GM12873 (cell line): ENCODE results near the gene DECR2.

Experiments
- CTCF ChIP-seq: IDR thresholded peaks from 2 replicates; pipeline ENCODE4 v1.5.1; 2012; ENCODE audit warnings: low read depth, mild to moderate bottlenecking, moderate library complexity, low read length, control low read depth; ENCODE audit not compliant: insufficient read depth; ENCODE audit errors: missing control alignments

The DECR2 gene

GRCh38 chr16:401468-402348 lies at the start of gene DECR2:
TSS of gene DECR2 (plus strand) at chr16:401885. CDS start at chr16:401964, 79 bp downstream.
- peak; percentile 57 for TF ChIP-seq CTCF

- TF ChIP-seq CTCF, result peak; percentile 54
Measured at GRCh38 chr16:352547-353403, 48.9 kb upstream of the DECR2 start, which contains the start of gene AXIN1. TSS of gene AXIN1 (minus strand) at chr16:352723. CDS start at chr16:347025, 5,698 bp downstream.

- no peak for TF ChIP-seq CTCF
Measured at GRCh38 chr16:353404-354290, 48.0 kb upstream of the DECR2 start.

GRCh38 chr16:354291-354881 lies 47.3 kb upstream of the DECR2 start:
- no peak for TF ChIP-seq CTCF

- TF ChIP-seq CTCF, result no peak
Measured at GRCh38 chr16:354971-355461, 46.7 kb upstream of the DECR2 start.

- no peak for TF ChIP-seq CTCF
Measured at GRCh38 chr16:356741-357140, 44.9 kb upstream of the DECR2 start.
